Mammary epithelial cell (primary cell): ENCODE measurements around the gene HMGCLL1.

Experiments
- CTCF ChIP-seq, 2 donors: IDR thresholded peaks in 1 of 2; conservative IDR thresholded peaks in 1 of 2; 2 replicates each; pipeline ENCODE4 v1.5.1; 2011 to 2012; ENCODE audit warnings: inconsistent platforms in 2 of 2, low read length in 2 of 2, mild to moderate bottlenecking in 2 of 2, control low read depth in 1 of 2, low read depth in 1 of 2; ENCODE audit not compliant: insufficient read depth in 1 of 2; ENCODE audit errors: extremely low read depth in 1 of 2
- EZH2 ChIP-seq: IDR thresholded peaks from 2 replicates; pipeline ENCODE4 v1.6.1; 2012; ENCODE audit warnings: low read length, inconsistent platforms, borderline replicate concordance

- TF ChIP-seq CTCF (conservative IDR thresholded peaks at IDR 0.05 in 1 of 2, IDR thresholded peaks at IDR 0.05 in 1 of 2; ENCODE audit: extremely low read depth in 1 of 2, insufficient read depth in 1 of 2, low read depth in 1 of 2, low read length in 2 of 2) (no peak), EZH2 (no peak)
Measured at GRCh38 chr6:55448451-55448850, 130.5 kb downstream of the HMGCLL1 start.
